D721Med (cell line): Measurements from ENCODE around the gene AFAP1.

Experiments
- DNase-seq: peaks from one replicate; pipeline ENCODE4 v3.0.0; 2011; ENCODE audit warnings: low spot score; ENCODE audit not compliant: insufficient read length
- FAIRE-seq: peaks from 2 replicates; lab custom pipeline; 2011; peaks lifted over from hg19 to GRCh38; lab: Jason Lieb, UNC
- TF ChIP-seq, protein P1 (sequence below): IDR thresholded peaks from 2 replicates; pipeline ENCODE4 v1.5.1; 2012; ENCODE audit warnings: mild to moderate bottlenecking, control low read depth; ENCODE audit not compliant: insufficient read depth; ENCODE audit errors: missing control alignments

The AFAP1 gene

GRCh38 chr4:7737752-7738457 lies 201.8 kb downstream of the AFAP1 start:
- no peak for DNase-seq
- TF ChIP-seq, protein P1, sequence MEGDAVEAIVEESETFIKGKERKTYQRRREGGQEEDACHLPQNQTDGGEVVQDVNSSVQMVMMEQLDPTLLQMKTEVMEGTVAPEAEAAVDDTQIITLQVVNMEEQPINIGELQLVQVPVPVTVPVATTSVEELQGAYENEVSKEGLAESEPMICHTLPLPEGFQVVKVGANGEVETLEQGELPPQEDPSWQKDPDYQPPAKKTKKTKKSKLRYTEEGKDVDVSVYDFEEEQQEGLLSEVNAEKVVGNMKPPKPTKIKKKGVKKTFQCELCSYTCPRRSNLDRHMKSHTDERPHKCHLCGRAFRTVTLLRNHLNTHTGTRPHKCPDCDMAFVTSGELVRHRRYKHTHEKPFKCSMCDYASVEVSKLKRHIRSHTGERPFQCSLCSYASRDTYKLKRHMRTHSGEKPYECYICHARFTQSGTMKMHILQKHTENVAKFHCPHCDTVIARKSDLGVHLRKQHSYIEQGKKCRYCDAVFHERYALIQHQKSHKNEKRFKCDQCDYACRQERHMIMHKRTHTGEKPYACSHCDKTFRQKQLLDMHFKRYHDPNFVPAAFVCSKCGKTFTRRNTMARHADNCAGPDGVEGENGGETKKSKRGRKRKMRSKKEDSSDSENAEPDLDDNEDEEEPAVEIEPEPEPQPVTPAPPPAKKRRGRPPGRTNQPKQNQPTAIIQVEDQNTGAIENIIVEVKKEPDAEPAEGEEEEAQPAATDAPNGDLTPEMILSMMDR: no peak
- FAIRE-seq: no peak

DNA sequence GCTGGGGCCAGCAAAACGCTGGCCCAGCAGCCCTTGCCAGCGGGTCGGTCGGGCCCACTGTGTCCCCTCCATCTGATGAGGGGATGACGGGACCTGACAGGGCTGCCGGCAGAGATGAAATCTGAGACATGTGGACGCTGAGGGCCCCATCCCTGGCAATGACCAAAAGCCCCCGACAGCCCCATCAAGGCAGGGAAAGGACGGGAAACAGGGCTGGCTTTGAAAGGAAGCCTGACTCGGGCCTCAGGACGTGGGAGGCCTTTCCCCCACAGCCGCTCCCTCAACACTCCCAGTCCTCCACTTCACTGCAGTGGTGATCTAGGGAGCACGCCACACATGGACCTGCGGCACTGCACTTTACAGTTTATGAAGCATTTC lies 202.4 kb downstream of the AFAP1 start:
- TF ChIP-seq, protein P1: no peak
- no peak for DNase-seq
- no peak for FAIRE-seq

DNA sequence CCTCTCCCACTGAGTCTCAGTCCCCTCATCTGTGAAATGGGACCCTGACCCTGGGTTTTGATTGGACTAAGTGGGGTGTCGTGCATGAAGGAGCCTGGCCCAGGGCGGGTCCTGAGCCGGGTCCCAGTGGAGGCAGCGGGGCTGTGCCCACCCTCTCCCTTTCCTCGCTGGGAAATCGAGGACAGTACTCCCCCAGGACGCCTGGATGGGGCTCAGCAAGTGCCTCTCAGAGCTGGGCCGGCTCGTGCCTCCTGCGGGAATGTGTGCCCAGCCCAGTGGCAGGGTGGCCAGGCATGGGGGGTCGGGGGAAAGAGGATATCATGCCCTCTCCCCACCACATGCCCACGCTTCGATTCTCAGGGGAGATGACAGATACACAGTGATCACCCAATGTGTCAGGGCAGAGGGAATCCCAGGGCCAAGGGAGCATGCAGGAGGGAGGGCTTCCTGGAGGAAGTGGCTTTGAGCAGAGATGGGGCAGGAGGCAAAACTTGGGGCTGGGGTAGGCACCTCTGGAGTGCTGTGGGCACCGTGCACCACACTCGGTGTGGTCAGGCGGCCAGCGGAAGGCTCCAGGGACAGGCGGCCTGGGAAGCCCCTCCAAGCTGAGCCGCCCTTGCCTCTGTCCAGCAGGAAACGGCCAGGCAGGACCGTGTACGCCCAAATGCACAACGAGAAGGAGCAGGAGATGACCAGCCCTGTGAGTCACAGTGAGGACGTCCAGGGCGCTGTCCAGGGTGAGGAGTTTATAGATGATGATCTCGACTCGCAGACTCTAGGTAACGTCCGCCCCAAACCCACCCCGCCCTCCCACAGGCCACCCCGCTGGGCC lies 203.0 kb downstream of the AFAP1 start:
- FAIRE-seq (no peak), DNase-seq (no peak)
- TF ChIP-seq, protein P1: no peak

DNA sequence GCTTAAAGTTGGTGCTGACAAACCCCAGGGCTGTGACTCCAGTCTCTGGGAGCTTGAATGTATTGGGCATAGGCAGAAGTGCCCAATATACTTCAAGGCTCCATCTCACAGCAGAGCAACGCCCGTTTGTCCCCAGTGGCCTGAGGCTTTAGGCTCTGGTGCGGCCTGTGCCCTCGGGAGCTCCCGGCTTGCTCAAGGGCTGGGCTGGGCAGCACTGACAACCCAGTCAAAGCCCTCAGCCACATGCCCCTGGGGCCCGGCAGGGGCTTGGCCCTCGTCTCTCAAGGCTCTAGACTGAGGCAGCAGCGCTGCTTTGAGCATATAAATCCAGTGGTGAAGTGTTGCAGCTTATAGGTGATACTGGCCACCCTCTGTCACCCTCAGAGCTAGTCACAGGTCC lies 203.7 kb downstream of the AFAP1 start:
- no peak for DNase-seq
- FAIRE-seq: no peak
- TF ChIP-seq, protein P1: no peak

DNA sequence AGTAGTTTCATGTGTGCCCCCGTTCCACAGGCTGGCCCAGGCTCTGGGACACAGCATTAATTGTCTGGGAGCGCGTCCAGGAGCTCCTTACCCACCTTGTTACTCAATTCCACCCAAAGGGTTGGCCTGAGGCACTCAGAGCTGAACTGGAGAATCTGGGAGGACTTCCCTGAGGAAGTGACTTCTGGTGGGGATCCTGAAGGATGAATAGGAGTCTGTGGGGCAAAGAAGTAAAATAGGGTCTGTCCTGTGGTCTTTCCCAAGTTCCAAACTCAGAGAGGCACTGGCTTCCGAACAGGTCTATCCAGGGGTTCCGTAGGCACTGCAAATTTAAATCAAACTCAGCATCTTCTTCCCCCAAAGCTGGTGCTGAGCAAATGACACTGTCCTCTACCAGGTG lies 204.3 kb downstream of the AFAP1 start:
- TF ChIP-seq, protein P1: no peak
- FAIRE-seq (no peak), DNase-seq (no peak)

GRCh38 chr4:7734651-7735260 lies 204.9 kb downstream of the AFAP1 start:
- FAIRE-seq (no peak), DNase-seq (no peak)
- TF ChIP-seq, protein P1: no peak
